ENCODE measurements around the gene AURKA.

AURKA gene

DNA sequence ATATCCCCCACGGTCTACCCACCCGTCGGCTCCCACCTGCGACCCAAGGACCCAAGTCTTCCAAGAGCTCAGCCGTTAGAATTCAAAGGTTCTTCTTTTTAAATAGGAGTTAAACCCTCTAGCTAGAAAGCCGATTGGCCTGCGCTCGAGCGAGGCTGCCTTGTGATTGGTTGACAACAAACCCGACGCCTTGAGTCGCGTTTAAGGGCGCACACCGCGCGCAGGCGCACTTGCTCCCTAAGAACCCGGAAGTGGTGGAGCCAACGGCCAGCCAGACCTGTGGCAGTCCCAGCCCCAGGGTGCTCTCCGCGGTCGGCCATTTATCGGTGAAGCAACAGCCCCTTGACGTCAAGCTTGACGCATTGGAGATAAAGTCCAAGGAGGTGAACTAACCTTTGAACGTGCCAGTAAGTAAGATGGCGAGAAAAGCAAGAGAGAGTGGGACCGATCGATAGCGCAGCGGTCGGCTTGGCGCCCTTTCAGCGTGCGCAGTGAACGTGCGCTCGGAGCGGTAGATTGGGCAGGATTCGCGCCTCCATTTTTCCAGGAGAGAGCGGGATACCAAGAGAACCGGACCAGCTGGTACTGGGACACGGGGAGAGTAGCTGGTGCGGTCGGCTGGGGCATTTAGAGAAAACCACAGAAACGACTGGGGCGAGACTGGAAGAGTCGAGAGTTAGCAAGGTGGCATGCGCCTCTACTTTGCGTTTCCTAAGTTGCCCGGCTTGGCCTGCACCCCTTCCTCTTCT is at the start of gene AURKA, which contains the start of gene CSTF1:
Gene AURKA, minus strand, starts transcription at position 84 of the 749 bp plus-strand sequence. CDS start 4,018 bp downstream, outside the sequence.
Gene CSTF1, plus strand, starts transcription at position 514 of the 749 bp plus-strand sequence. CDS start 2,908 bp downstream, outside the sequence.
- peak; percentile 97 for DNase-seq (ENCODE audit: low read depth)

DNA sequence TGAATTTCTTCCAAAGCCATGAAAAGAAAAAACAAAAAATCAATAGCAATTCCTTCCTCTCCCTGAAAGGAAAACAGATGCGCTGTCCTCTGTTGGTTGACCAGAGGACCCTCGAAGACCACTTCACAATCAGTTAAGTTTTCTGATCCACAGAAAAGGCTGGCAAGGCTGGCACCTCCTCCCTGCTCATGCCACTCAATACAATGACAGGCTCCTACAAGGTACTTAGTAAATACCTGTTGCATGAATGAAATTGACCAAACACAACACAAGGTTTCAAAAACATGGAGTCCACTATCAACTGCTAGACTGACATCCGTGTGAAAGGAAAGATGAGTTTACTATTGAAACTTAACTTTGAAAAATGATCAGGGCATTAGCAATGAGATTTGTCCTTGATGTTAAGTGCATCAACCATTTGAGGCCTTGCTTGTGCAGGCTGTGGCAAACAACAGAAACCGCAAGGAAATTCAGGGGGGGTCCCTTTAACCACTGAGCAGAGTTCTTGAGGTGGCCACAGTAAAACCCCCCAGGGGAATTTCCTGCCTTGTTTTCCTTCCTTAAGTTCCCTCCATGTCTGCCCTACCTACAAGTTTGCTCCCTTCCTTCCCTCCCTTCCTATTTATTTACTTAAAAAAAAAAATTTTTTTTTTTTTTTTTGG is 48.5 kb upstream of the AURKA start:
- no peak for DNase-seq (ENCODE audit: low read depth)

DNA sequence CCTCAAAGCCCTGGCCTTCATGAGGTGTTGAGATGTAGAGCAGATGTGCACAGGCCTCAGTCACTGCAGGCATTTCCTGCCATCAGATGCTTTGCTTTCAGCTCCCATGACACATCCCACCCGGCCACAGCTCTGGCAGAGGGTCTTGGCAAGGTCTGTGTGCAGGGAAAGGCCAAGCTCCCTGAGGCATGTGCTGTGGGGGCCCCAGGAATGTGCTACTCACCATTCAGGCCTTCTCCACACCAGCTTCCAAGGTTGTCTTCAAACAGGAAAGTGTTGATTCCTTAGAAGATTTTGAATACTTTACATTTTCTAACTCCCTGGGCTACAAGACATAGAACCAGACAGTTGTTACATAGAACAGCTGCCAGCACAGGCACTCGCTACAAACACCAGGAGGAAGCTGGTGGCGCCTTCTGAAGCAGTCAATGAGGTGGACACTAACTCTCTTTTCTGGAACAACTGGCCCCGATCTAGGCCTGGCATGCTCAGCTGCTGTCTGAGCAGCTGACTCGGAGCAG is 47.8 kb upstream of the AURKA start:
- no peak for DNase-seq (ENCODE audit: low read depth)

DNA sequence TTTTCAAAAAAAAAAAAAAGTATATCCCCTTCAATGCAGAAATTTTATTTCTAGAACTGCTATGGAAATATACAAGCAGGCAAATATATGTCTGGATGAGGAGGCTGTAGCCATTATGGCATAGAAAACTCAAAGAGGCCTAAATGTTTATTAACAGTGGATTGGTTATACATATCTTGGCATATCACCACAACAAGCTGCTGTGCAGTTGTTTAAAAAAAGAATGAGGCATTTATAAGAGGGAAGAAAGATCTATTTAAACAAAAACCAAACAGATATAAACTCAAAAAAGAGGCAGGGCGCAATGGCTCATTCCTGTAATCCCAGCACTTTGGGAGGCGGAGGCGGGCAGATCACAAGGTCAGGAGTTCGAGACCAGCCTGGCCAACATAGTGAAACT is 46.3 kb upstream of the AURKA start:
- DNase-seq (ENCODE audit: low read depth), result no peak

DNA sequence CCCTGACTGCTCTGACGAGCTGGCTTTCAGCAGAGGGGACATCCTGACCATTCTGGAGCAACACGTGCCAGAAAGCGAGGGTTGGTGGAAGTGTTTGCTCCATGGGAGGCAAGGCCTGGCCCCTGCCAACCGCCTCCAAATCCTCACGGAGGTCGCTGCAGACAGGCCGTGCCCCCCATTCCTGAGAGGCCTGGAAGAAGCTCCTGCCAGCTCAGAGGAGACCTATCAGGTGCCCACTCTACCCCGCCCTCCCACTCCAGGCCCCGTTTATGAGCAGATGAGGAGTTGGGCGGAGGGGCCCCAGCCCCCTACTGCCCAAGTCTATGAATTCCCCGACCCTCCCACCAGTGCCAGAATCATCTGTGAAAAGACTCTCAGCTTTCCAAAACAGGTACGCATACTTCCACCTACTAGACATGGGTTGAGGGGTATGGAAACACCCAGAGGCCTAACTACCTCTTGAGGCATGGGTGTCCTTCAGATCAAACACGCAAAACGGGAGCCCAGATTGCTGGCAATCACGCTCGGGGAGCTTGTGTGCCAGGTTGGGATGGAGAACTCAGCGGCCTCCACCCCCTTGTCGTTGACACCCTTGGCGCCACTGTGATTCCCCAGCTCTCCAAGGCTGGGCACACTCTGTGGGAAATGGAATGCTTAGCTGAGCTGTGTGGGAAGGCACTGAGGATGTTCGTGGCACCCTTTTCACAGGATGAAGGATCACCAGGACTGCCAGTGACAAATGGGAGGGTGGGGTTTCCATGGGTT is 45.4 kb upstream of the AURKA start:
- DNase-seq (ENCODE audit: low read depth), result no peak

DNA sequence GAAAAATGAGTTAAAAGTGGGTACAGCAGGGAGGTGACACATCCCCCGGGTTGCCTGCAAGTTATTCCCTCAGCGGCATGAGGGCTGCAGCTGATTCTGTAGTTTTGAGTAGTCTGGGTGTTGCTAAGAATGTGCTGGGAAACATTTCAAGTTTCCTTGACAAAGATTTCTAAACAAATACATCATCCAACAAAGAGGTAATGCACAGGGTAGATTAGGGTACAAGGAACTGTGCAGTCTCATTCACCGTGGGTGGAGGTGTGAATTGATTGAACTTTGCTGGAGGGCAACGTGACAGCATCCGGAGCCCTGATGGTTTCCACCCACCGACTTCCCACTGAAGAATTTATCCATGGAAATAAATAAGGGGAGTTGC is 41.9 kb upstream of the AURKA start:
- no peak for DNase-seq (ENCODE audit: low read depth)

DNA sequence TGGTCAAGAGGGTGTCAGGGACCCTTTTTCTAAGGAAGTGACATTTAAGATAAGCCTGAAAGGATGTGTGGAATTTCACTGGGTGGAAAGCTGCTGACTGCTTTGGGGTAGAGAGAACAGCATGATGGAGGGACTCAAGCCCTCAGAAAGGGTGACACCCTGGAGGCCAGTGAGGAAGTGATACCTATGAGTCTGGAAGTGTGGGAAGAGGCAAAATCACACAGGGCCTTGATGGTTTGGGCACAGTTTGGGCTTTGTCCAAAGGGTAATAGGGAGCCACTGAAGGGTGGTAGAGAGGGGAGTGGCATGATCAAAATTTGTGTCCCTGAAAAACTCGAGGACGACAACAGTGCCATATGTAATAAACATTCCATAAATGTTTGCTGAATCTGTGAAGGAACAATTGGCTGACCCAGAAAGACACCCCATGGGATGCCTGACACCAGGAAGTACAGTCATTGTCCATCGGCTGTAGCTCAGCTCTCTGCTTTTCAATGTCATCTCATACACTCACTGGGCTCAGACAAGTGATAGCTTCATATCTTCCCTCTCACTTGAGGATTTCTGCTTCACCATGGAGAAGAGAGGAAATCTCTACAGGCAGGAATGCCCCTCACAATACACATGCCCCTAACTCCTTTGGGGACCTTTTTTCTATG is 41.3 kb upstream of the AURKA start:
- no peak for DNase-seq (ENCODE audit: low read depth)

DNA sequence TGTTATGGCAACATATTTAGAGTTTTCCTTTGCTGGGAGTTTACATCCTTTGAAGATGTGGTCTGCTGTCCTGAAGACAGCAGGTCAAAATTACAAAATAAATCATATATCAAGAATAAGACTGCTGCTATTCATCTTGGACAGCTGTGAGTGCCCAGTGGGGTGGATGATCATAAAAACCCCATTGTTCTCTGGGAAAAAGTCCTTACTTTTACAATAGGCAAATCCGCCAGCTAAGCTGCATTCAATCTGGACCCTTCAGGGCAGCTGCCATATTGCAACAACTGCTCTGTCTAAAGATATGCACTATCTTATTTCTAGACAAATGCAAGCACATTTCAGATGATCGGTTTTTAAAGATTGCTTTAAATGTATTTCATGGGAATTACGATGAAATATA is 39.5 kb upstream of the AURKA start:
- DNase-seq (ENCODE audit: low read depth), result no peak

DNA sequence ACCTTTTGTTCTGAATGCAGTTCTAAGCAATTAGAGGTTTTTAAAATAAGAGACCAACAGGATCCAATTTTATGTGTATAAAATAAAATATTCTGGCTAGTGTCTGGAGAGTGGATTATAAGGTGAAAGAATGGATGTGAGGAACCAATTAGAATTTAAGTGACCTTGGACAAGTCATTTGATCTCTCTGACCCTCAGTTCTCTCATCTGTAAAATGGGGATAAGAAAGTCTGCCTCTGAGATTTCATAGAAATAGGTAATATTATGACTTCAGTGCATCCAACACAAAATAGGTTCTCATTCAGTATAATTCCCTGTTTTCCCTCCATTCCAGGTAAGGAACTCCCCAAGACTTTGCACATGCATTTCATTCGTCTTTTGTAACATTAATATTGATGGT is 38.9 kb upstream of the AURKA start:
- no peak for DNase-seq (ENCODE audit: low read depth)

DNA sequence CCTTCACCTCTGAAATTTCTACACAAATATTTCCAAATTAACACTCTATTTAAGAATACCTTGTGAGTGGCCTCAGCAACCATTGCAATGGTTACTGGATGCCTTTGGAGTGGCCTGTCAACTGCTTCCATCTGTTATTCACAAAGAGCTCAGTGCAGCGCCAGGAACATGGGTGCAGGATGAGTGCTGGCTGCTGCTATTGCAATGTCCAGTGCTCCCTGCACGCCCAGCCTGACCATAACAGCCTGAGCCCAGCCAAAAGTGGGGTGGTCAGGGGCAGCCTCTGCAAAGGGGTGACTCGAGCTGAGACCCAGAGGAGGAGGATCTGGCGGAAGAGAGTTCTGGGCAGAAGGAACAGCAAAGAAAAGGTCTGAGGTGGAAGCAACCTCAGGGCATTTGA is 38.4 kb upstream of the AURKA start:
- no peak for DNase-seq (ENCODE audit: low read depth)

DNA sequence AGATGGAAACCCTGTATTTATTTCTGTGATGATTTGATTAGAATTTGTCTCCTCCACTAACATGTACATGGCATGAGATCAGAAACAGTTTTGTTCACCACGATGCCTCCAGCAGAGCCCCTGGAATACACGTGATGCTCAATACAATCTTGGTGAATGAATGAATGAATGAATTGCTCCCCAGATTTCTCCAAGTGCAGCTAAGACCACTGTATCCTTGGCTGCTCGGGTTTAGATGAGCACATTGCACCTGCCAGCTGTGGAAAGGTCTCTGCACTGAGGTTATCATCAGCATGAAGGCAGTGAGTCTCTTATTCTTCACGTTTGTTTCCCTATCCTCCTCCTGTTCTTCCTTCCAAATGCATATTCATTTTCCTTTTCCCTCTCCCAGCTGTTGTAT is 37.9 kb upstream of the AURKA start:
- DNase-seq (ENCODE audit: low read depth), result no peak

DNA sequence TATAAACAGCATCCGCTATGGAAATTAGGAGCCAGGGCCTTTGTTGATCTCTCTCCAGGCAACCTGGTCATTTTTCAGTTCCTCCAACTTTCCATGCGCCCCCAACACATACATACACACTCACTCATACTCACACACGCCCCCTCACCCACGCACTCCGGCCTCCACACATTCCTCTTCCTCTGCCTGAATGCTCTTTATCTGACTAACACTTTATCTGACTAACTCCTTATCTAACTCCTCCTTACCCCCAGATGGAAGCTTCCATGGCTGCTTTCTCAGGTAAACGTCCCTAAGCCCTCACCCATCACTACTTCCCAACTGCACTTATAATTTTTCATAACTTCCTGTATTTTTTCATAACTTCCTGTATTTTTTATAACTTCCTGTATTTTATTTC is 37.5 kb upstream of the AURKA start:
- peak; percentile 40 for DNase-seq (ENCODE audit: low read depth)

DNA sequence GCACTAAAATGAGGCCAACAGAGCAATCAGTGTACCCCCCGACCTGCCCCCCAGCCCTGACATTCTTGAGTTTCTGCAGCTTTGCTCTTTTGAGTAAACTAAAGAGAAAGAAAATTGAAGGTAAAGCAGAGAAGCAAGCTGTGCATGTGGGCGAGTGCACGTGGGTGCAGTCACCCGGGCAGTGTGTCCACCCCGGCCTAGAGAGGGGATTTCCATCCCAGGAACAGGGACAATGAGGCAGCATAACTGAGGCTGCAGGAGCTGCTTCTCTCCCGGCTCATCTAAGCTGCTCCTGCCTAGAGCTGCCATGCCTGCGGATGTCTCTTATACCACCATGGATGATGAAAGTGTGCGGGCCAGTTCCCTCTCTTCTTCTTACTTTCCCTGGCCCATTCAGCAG is 36.9 kb upstream of the AURKA start:
- no peak for DNase-seq (ENCODE audit: low read depth)

DNA sequence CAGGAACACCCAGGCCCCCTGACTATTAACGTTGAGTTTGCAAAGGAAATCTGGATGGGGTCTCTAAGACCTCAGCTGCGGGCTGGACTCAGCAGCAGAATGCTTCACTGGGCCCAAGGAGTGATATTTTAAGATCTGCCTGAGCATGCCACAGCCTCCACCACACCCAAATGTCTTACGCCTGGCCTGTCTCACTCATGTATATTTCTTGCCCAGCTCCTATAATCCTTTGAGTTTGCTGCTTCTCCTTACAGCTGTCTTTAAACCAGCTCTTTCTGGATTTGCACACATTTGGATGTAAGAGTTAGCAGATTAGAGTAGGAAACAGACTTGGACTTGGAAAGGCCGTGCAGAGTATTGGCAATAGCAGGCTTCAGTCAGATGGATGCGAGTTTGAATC is 36.4 kb upstream of the AURKA start:
- no peak for DNase-seq (ENCODE audit: low read depth)

DNA sequence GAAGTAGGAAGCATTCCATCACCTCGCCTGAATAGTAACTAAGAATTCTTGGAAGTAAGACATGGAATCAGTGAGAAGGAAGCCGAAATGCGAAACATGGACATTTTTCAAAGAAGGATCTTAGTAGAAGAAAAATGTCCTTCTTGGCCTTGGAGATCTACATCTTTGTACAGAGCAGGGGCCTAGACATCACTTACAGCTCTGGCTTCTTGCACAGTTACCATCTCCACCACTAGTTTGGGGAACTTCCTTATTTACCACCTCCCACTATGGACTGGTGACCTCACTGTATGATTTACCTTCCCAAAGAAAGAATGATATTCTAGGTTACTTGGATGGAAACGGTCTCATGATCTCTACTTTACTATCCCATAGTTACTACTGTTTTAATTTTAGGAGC is 35.8 kb upstream of the AURKA start:
- DNase-seq (ENCODE audit: low read depth), result no peak

DNA sequence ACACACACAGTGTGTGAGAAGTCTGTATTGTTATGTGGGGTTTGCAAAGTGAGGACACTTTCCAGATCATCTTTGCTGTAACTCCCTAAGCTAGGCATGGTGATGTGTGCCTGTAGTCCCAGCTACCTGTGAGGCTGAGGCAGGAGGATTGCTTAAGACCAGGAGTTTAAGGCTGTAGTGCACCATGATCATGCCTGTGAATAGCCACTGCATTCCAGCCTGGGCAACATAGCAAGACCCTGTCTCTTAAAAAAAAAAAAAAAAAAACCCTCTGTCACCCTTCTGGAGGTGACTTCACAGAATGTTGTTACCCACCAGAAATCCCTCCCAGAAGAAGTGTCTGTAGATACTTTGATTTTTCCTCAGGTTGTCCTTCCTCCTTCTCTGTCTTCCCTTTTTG is 34.9 kb upstream of the AURKA start:
- no peak for DNase-seq (ENCODE audit: low read depth)

DNA sequence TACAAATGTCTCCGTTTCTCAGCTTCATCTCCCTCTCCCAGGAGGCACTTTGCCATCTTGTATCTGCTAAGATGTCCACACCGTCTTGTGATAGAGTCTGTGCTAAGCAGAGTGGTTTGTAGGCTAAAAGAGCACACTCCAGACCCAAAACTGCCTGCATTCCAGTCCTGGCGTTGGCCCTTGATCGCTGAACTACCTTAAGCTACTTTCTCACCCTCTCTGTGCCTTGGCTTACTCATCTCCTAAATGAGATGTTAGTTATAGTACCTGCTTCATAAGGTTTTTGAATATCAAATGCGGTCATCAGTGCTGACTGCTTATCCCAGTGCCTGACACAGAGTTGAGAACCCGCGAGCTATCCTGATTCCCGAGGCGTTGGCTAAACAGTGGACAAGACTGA is 34.0 kb upstream of the AURKA start:
- DNase-seq (ENCODE audit: low read depth), result no peak

DNA sequence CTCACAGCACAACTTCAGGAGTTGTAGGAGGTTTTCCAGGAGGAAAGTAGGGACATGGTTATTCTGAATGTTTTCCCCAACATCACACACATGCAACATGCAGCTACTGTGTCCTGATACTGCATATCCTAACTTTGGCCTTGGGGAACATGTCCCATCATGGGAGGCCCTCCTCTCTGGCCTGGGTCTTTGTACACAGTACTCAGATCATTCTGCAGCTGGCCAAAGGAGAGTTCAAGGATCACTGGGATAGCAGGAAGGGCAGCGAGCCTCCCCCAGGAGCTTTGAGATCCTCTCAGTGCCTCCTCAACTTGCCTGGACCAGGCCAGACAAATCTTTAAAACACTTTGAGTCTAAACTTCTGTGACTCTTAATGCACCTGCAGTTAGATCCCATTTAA is 32.9 kb upstream of the AURKA start:
- DNase-seq (ENCODE audit: low read depth), result no peak

DNA sequence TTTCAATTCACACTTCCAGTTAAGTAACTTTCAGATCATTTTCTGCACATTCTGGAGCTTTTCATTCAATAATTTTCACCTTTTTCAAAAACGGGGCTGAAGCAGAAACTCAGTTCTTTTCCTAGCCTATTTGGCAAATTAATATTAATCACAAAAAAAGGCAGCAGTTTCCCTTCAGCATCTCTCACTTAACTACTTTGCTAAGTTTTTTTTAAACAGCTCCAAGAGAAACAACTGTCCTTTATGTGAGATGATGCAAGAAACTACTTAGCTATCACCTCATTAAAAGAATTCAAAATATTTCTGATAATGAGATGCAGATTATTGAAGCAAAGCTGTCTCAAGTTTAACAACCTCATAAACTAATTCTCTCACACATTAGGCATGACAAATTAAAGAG is 31.9 kb upstream of the AURKA start:
- DNase-seq (ENCODE audit: low read depth), result no peak

DNA sequence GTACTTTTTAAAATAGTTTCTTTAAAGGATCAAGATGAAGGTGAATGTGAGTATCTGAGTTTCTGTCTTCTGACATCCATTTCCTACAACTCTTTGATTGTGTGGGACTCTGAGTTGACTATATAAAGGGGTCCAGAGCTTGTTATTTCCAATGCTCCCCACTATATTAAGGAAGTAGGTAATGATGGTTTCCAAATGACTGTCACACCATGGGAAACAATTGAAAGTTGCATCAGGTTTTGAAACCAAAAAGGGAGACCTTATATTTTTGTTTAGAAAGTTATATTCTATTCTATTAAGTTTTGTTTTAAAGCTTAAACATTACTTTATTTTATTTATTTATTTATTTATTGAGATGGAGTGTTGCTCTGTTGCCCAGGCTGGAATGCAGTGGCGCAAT is 31.2 kb upstream of the AURKA start:
- DNase-seq (ENCODE audit: low read depth), result no peak

DNA sequence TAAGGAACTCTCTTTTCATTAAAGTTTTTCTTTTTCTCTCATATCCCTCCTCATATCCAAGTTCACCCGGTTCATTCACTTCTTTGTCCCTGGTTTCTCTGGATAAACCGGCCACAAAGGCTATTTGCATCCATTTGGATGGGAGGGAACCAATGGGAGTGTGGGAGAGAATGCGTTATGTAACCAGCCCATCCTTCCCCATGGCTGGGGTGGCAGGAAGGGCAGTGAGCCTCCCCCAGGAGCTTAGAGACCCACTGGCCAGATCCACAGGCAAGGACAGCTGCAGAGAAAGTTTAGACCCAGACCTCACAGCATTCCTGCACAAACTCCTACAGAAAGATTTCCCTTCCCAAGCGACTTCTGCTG is 30.8 kb upstream of the AURKA start:
- DNase-seq (ENCODE audit: low read depth), result no peak

DNA sequence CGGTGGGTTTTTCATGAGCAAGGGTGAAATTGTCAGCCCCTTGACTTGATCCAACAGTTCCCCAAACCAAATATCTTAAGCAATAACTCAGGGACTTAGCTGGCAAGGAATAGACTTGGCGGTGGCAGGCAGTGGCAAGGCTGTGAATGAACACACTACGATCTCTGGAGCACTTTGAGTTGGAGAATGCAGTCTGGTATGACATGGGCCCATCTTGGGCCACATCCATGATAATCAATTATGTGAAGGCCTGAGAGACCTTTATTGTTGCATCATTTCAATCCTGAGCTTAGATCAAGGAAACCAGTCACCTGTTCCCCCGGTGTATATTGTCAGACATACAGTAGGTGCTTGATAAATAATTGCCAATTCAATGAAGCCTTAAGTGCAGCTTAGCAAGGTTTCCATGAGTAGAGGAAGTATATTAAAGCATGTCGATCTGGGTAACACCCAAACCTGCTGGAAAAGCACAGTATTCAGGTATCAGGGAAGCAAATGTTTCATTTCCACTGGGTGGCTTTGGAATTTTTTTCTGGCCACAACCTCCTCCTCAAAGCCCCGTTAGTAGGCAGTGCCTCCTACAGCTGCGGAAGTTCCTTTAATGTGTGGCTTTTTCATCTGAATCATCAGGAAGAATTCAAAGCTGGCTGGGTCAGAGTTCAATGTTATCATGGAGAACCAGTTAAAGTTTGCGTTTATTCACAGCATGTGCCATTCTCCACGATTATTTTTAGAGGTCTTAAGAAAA is 30.2 kb upstream of the AURKA start:
- no peak for DNase-seq (ENCODE audit: low read depth)

Measured in CMK (cell line).